ENCODE results near the gene IFT74. TPM values are rescaled to one million over a fixed set of nuclear protein-coding genes. Genes with fewer than 3 reads are reported as not detected.

The IFT74 gene
- total and polyA plus RNA-seq, 2 of the 13 experiments (the other 11 are each of a cell fraction or from before 2014, with no cell fraction given) = 4.2 to 12.3 TPM

DNA sequence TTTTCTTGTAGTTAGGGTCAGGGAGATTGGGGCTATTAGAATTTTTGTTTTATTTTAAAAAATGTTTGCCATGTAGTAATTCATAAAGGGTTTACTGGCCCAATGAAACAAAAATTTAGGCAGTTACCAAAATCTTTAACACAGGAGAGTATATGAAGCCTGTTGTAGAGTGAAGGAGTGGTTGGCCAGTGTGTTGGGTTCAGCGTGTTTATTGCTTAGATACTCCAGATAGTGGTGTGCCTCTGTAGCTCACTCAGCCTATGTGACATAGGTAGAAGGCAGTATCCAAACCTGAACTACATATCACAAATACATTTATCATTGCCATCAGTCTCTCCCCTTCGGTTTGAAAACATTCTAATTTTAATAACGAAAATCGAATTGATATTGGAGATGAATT is 154.0 kb downstream of the IFT74 start (continued):
- no peak for TF ChIP-seq CENPT (CRISPR knock-in tag; IDR thresholded peaks at IDR 0.05; ENCODE audit: low read depth)
- TF ChIP-seq ZNF720 (CRISPR knock-in tag; IDR thresholded peaks at IDR 0.05) = no peak
- TF ChIP-seq GZF1 (CRISPR knock-in tag; IDR thresholded peaks at IDR 0.05) = no peak
- TF ChIP-seq ZNF326 (CRISPR knock-in tag; IDR thresholded peaks at IDR 0.05; ENCODE audit: borderline replicate concordance) = no peak
- no peak for TF ChIP-seq PHB2 (IDR thresholded peaks at IDR 0.05; ENCODE audit: partially characterized antibody)
- TF ChIP-seq, protein P1, sequence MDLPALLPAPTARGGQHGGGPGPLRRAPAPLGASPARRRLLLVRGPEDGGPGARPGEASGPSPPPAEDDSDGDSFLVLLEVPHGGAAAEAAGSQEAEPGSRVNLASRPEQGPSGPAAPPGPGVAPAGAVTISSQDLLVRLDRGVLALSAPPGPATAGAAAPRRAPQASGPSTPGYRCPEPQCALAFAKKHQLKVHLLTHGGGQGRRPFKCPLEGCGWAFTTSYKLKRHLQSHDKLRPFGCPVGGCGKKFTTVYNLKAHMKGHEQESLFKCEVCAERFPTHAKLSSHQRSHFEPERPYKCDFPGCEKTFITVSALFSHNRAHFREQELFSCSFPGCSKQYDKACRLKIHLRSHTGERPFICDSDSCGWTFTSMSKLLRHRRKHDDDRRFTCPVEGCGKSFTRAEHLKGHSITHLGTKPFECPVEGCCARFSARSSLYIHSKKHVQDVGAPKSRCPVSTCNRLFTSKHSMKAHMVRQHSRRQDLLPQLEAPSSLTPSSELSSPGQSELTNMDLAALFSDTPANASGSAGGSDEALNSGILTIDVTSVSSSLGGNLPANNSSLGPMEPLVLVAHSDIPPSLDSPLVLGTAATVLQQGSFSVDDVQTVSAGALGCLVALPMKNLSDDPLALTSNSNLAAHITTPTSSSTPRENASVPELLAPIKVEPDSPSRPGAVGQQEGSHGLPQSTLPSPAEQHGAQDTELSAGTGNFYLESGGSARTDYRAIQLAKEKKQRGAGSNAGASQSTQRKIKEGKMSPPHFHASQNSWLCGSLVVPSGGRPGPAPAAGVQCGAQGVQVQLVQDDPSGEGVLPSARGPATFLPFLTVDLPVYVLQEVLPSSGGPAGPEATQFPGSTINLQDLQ (CRISPR knock-in tag; IDR thresholded peaks at IDR 0.05) = no peak
- TF ChIP-seq ISX (CRISPR knock-in tag; conservative IDR thresholded peaks at IDR 0.05) = no peak
- TF ChIP-seq, protein P2, sequence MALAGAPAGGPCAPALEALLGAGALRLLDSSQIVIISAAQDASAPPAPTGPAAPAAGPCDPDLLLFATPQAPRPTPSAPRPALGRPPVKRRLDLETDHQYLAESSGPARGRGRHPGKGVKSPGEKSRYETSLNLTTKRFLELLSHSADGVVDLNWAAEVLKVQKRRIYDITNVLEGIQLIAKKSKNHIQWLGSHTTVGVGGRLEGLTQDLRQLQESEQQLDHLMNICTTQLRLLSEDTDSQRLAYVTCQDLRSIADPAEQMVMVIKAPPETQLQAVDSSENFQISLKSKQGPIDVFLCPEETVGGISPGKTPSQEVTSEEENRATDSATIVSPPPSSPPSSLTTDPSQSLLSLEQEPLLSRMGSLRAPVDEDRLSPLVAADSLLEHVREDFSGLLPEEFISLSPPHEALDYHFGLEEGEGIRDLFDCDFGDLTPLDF (CRISPR knock-in tag; IDR thresholded peaks at IDR 0.05) = no peak

DNA sequence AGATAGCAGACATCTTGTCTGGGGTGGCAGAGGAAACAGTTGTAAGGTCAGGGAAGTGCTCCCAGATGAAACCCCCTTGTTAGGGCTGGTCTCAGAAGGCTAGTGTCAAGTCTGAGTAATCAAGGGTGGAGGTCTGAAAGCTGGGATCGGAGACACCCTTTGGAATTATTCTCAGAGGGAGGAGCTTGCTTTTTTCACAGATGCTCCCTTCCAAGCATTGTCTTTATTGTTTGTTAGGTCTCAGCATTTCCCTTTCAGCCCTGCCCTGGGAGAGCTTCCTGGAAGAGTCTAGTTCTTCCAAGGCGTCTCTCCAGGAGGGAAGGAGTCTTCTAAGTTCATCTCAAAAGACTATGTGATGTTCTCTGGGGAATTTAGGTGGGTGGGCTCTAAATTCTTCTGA is 156.0 kb downstream of the IFT74 start:
- FAIRE-seq = no peak
- POLR2A ChIA-PET = interaction anchor here (0.6 kb wide), 1 partner anchor 8 kb away, joined by 3 read pairs; no protein-coding TSS in a partner anchor
- Histone ChIP-seq H4K20me1 (ENCODE audit: insufficient read depth, low read length) (no peaks in the 10 kb centered on the region), H3K9ac (ENCODE audit: insufficient read depth, low read depth, low read length) (no peak overlapping the region), H3K4me1 (ENCODE audit: insufficient read depth, low read length) (no peaks in the 10 kb centered on the region), H3K4me3 (replicated peaks in 1 of 3; ENCODE audit: insufficient read depth in 1 of 3, low read depth in 2 of 3, low read length in 3 of 3) (no peak overlapping the region), H3K36me3 (replicated peaks in 1 of 2; ENCODE audit: control insufficient read depth in 1 of 2, insufficient read depth in 2 of 2, low read length in 2 of 2) (no peaks in the 10 kb centered on the region), H3K79me2 (ENCODE audit: insufficient read depth, low read length) (no peaks in the 10 kb centered on the region), H3K9me3 (ENCODE audit: low read length) (no peaks in the 10 kb centered on the region), H2AFZ (ENCODE audit: low read length) (no peak overlapping the region), H3K27me3 (ENCODE audit: control insufficient read depth in 1 of 2, insufficient read depth in 2 of 2, low read length in 2 of 2) (0 out of 5 replicates have a peak, but pooled peaks cover 1 to 2% of the 10 kb centered on the region in 2 experiments), H3K27ac (ENCODE audit: extremely low read length, insufficient read depth, low read length) (no peak overlapping the region), H3K4me2 (ENCODE audit: low read depth, low read length) (no peak overlapping the region)
- intact Hi-C loops (cut with micrococcal nuclease; ENCODE audit: unreplicated experiment) (no loop called here), in situ Hi-C loops (cut with HindIII; ENCODE audit: extremely low pct_ligation_motif_present, low pct_unique_long_range_greater_than_20kb) (no loop called here)
- BruUV-seq (replicated peaks) = no TSS peak
- no peak for DNase-seq (ENCODE audit: low spot score)
- 0% methylated on average over 2 of the region's 2 CpGs for WGBS (ENCODE audit: low lambda C conversion rate)
- no peak for ATAC-seq
- CTCF ChIA-PET (ENCODE audit: low intra/inter-chr PET ratio, low total read pairs) = no interaction called here
- TF ChIP-seq ZNF256 (CRISPR knock-in tag; conservative IDR thresholded peaks at IDR 0.05) (no peak), JDP2 (CRISPR knock-in tag; IDR thresholded peaks at IDR 0.05; ENCODE audit: borderline replicate concordance) (no peak), ARHGAP35 (CRISPR knock-in tag; IDR thresholded peaks at IDR 0.05; ENCODE audit: borderline replicate concordance) (no peak), ZNF7 (CRISPR knock-in tag; IDR thresholded peaks at IDR 0.05) (no peak), ZNF136 (CRISPR knock-in tag; IDR thresholded peaks at IDR 0.05; ENCODE audit: low read depth) (no peak)

Measured in HepG2 (cell line).